HEK293 (cell line): Measurements from ENCODE around the gene ITGA7.

Source experiments
- CTCF ChIA-PET: fragments of 350-600 bp; formaldehyde crosslinking; extraction: SDS; loops from one replicate; lab custom pipeline; 2021; ENCODE audit warnings: antibody characterized with exemption; lab: Yijun Ruan, JAX
- POLR2A ChIA-PET: fragments of 300-600 bp; formaldehyde crosslinking; extraction: SDS; loops from one replicate; lab custom pipeline; 2020; ENCODE audit warnings: antibody characterized with exemption, inconsistent platforms; lab: Yijun Ruan, JAX
- H3K27ac ChIP-seq: fragments of 200-500 bp; sonication (Bioruptor generic); 2 replicates; pipeline ENCODE4 v1.5.1; 2014; ENCODE audit warnings: low read depth, low read length, control low read depth, inconsistent platforms; ENCODE audit errors: extremely low read depth
- H3K36me3 ChIP-seq, 2 experiments: fragments of 200-500 bp in 1 of 2; sonication (Bioruptor generic) in 1 of 2; 1 replicate in 1 of 2; 2 replicates in 1 of 2; pipeline ENCODE4 v1.5.1; 2014 to 2017; ENCODE audit warnings: inconsistent platforms in 2 of 2, low read length in 2 of 2; ENCODE audit not compliant: control insufficient read depth in 2 of 2, insufficient read depth in 1 of 2
- H3K4me1 ChIP-seq: fragments of 200-500 bp; sonication (Bioruptor generic); 2 replicates; pipeline ENCODE4 v1.5.1; 2014; ENCODE audit warnings: mild to moderate bottlenecking, low read length, inconsistent platforms; ENCODE audit not compliant: control insufficient read depth, insufficient read depth
- H3K4me3 ChIP-seq: 2 replicates; pipeline ENCODE4 v1.5.1; 2011; ENCODE audit warnings: low read depth, mild to moderate bottlenecking, control low read depth, low read length, moderate library complexity
- H3K9me3 ChIP-seq: fragments of 200-500 bp; sonication (Bioruptor generic); 2 replicates; pipeline ENCODE4 v1.5.1; 2014; ENCODE audit warnings: low read depth, low read length, inconsistent platforms; ENCODE audit not compliant: control insufficient read depth, insufficient read depth
- HOXD13 ChIP-seq: sonication (generic); formaldehyde crosslinking; IDR thresholded peaks from 2 replicates; pipeline ENCODE4 v1.8.0; 2022; ENCODE audit warnings: missing genetic modification reagents, borderline replicate concordance
- KLF1 ChIP-seq: fragments of 450-650 bp; formaldehyde crosslinking; IDR thresholded peaks from 2 replicates; pipeline ENCODE4 v1.5.1; 2016; ENCODE audit warnings: missing biosample characterization, missing genetic modification characterization
- SCRT2 ChIP-seq: fragments of 450-650 bp; formaldehyde crosslinking; IDR thresholded peaks from 2 replicates; pipeline ENCODE4 v1.5.1; 2016; ENCODE audit warnings: missing biosample characterization, missing genetic modification characterization
- SETDB1 ChIP-seq: IDR thresholded peaks from one replicate; pipeline ENCODE4 v1.6.1; 2017; ENCODE audit warnings: mild to moderate bottlenecking, low read length, moderate library complexity, mixed read lengths; ENCODE audit not compliant: insufficient read length
- SP2 ChIP-seq: fragments of 450-650 bp; formaldehyde crosslinking; IDR thresholded peaks from 2 replicates; pipeline ENCODE4 v1.5.1; 2016; ENCODE audit warnings: missing biosample characterization, missing genetic modification characterization
- ZBTB17 ChIP-seq: fragments of 450-650 bp; formaldehyde crosslinking; IDR thresholded peaks from 2 replicates; pipeline ENCODE4 v1.5.1; 2016; ENCODE audit warnings: missing biosample characterization, missing genetic modification characterization
- ZNF239 ChIP-seq: fragments of 450-650 bp; formaldehyde crosslinking; IDR thresholded peaks from 2 replicates; pipeline ENCODE4 v1.5.1; 2016; ENCODE audit warnings: missing biosample characterization, missing genetic modification characterization
- ZNF394 ChIP-seq: fragments of 450-650 bp; formaldehyde crosslinking; IDR thresholded peaks from 2 replicates; pipeline ENCODE4 v1.5.1; 2016; ENCODE audit warnings: missing biosample characterization, missing genetic modification characterization, mild to moderate bottlenecking, moderate library complexity, borderline replicate concordance
- ZNF777 ChIP-seq: fragments of 450-650 bp; formaldehyde crosslinking; IDR thresholded peaks from 2 replicates; pipeline ENCODE4 v1.5.1; 2017; ENCODE audit warnings: missing biosample characterization, missing genetic modification characterization, borderline replicate concordance
- ZNF830 ChIP-seq: fragments of 450-650 bp; IDR thresholded peaks from 2 replicates; pipeline ENCODE4 v1.5.0; 2018; ENCODE audit warnings: missing biosample characterization, missing genetic modification characterization, low read depth, mild to moderate bottlenecking, moderate library complexity
- TF ChIP-seq, protein P1 (sequence below): fragments of 450-650 bp; formaldehyde crosslinking; IDR thresholded peaks from 2 replicates; pipeline ENCODE4 v1.5.1; 2016; ENCODE audit warnings: missing biosample characterization, missing genetic modification characterization
- TF ChIP-seq, protein P2 (sequence below): fragments of 450-650 bp; formaldehyde crosslinking; IDR thresholded peaks from 2 replicates; pipeline ENCODE4 v1.5.1; 2016; ENCODE audit warnings: missing biosample characterization, missing genetic modification characterization, low read depth

Gene ITGA7

DNA sequence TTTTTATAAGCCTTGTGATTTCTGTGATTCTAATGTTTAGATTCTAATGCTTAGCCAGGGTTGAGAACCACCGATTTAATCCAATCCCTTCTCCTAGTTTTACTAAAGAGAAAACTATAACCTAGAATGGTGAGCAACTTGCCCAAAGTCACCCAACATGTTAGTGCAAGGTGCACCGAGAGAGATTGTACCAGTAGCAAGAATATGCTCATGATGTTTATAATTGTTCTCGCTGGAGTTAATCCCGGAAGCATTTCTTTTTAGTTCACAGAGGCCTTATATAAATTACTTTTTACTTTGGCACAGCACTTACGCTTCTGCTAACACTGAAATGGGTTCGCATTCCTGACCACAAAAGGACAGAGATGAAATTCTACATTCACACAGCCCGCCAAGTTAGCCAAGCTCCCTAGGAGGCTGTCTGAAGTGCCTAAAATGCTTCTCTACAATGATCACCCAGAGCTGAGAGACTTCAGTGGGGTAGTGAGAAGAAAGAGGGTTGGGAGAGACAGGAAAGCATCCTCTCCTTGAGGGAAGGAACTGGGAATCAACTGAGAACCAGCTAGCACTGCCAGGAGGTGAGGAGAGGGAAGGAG lies 7.6 kb upstream of the ITGA7 start:
- POLR2A ChIA-PET = interaction anchor here (1.0 to 2.7 kb wide), 6 partner anchors 10 to 102 kb away, joined by 3 to 17 read pairs (median 4); partner anchors contain the start of genes CD63, ORMDL2 and SARNP
- Histone ChIP-seq H3K27ac (peak overlapping the region; percentile 77; the same call in 1 of the 2 replicates), H3K4me1 (peaks cover 13% of the 10 kb centered on the region; the same call in 1 of the 2 replicates), H3K9me3 (no peaks in the 10 kb centered on the region), H3K36me3 (peaks cover 0 to 16% of the 10 kb centered on the region in 2 experiments; a peak in 1 of 3 replicates), H3K4me3 (peak overlapping the region; percentile 83)
- no peak for TF ChIP-seq ZNF777 (tag by site-specific recombination)
- no peak for TF ChIP-seq ZNF394 (tag by site-specific recombination)
- TF ChIP-seq SETDB1 = no peak
- TF ChIP-seq ZNF830 (tag by site-specific recombination) = no peak
- no peak for TF ChIP-seq SP2
- TF ChIP-seq, protein P1, sequence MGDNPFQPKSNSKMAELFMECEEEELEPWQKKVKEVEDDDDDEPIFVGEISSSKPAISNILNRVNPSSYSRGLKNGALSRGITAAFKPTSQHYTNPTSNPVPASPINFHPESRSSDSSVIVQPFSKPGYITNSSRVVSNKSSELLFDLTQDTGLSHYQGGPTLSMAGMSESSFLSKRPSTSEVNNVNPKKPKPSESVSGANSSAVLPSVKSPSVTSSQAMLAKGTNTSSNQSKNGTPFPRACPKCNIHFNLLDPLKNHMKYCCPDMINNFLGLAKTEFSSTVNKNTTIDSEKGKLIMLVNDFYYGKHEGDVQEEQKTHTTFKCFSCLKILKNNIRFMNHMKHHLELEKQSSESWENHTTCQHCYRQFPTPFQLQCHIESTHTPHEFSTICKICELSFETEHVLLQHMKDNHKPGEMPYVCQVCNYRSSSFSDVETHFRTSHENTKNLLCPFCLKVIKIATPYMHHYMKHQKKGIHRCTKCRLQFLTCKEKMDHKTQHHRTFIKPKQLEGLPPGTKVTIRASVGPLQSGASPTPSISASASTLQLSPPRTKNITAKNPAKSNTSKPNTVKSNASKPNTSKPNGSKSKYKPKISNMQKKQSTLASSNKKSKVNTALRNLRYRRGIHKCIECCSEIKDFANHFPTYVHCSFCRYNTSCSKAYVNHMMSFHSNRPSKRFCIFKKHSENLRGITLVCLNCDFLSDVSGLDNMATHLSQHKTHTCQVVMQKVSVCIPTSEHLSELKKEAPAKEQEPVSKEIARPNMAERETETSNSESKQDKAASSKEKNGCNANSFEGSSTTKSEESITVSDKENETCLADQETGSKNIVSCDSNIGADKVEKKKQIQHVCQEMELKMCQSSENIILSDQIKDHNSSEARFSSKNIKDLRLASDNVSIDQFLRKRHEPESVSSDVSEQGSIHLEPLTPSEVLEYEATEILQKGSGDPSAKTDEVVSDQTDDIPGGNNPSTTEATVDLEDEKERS (tag by site-specific recombination) = no peak
- TF ChIP-seq SCRT2 (tag by site-specific recombination) = no peak
- TF ChIP-seq ZNF239 (tag by site-specific recombination) = no peak
- CTCF ChIA-PET = interaction anchor here (0.6 to 1.4 kb wide), 6 partner anchors 10 to 281 kb away, joined by 3 to 5 read pairs (median 3); a partner anchor contains a TSS

DNA sequence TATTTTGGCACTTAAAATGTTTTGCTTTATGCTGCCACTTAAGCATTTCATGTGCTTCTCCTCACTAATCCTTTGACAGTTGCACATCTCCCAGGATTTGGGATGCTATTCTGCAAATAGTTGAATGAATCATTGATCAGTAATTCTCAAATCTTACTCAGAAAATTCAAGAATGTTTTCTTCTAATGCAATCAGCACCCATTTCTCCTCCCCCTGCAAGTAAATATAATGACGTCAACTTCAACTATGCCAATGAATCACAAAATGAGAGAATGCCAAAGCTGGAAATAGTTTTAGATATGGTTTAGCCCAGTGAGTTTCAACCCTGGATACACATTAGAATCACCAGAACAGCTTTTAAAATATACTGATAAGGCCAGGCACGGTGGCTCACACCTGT lies 6.0 kb upstream of the ITGA7 start:
- ChIA-PET CTCF (interaction anchor here (0.8 to 1.1 kb wide), 3 partner anchors 23 to 68 kb away, joined by 3 to 5 read pairs (median 3); no protein-coding TSS in a partner anchor), POLR2A (no interaction called here)
- TF ChIP-seq, protein P2, sequence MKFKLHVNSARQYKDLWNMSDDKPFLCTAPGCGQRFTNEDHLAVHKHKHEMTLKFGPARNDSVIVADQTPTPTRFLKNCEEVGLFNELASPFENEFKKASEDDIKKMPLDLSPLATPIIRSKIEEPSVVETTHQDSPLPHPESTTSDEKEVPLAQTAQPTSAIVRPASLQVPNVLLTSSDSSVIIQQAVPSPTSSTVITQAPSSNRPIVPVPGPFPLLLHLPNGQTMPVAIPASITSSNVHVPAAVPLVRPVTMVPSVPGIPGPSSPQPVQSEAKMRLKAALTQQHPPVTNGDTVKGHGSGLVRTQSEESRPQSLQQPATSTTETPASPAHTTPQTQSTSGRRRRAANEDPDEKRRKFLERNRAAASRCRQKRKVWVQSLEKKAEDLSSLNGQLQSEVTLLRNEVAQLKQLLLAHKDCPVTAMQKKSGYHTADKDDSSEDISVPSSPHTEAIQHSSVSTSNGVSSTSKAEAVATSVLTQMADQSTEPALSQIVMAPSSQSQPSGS (tag by site-specific recombination) = 0 out of 2 replicates have a peak, but pooled peaks have one; percentile 40
- TF ChIP-seq HOXD13 (CRISPR knock-in tag) = no peak
- no peak overlapping the region for H3K27ac ChIP-seq
- peaks cover 13% of the 10 kb centered on the region; the same call in 1 of the 2 replicates for H3K4me1 ChIP-seq
- no peaks in the 10 kb centered on the region for H3K9me3 ChIP-seq
- no peak overlapping the region for H3K4me3 ChIP-seq
- peaks cover 0 to 1% of the 10 kb centered on the region in 2 experiments; a peak in 1 of 3 replicates for H3K36me3 ChIP-seq

DNA sequence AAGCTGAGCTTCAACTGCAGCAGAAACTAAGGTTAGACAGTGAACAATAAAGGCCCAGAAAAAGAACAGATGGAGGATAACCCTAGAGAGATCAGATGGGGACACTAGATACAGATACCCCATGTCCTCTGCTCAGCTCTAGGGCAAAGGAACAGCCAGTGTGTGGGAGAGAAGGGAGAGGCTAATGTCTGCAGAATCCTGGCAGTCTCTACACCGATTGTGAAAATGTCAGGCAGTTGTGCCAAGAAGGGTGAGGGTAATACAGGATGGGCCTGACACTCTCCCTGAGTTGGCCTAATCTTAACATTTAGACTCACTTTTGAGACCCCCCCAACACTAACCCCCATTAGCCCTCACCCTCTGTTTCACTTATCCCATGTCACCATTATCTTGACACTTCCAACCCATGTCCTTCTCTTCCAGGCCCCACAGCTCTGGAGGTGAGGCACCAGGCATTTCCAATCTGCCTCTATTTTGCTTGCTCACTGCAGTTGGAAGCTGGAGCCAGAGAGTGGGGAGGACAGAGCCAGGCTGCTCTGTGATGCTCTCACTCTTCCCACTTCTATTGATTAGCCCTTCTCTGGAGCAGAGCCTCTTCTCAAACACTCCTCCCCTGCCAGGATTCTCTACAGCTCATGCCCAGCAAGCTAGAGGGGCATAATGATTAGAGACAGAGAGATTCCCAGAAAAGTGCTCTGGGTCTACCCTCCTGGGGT lies 5.2 kb upstream of the ITGA7 start:
- Histone ChIP-seq H3K4me3 (no peak overlapping the region), H3K4me1 (peaks cover 12% of the 10 kb centered on the region; the same call in 1 of the 2 replicates), H3K9me3 (no peaks in the 10 kb centered on the region), H3K36me3 (no peaks in the 10 kb centered on the region)
- CTCF ChIA-PET = interaction anchor here (0.6 to 1.2 kb wide), 6 partner anchors 16 to 67 kb away, joined by 3 to 5 read pairs (median 4); no protein-coding TSS in a partner anchor
- POLR2A ChIA-PET = interaction anchor here (1.7 kb wide), 1 partner anchor 16 kb away, joined by 4 read pairs; the partner anchor contains the start of gene CD63
- TF ChIP-seq ZBTB17 (tag by site-specific recombination) (peak; percentile 48; the same call in 1 of the 2 replicates), KLF1 (no peak)
- TF ChIP-seq, all 188 proteins: peak for 1
- no peak overlapping the region for H3K27ac ChIP-seq
